ENCODE results near the gene EDEM2.

DNA sequence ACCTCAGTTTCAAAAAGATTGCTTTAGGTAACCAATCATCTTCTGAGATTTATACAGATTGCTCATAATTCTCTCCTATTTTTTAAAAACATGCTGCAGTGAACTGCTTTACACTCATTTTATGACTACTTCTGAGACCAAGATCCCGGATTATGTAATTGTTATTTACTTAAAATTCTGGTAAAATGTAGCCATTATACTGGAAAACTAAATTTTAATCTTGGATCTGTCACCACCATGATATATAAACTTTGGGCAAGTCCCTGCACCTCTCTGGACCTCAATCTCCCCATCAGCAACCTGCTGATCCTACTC is 24.3 kb upstream of the EDEM2 start:
- TF ChIP-seq, protein P1, sequence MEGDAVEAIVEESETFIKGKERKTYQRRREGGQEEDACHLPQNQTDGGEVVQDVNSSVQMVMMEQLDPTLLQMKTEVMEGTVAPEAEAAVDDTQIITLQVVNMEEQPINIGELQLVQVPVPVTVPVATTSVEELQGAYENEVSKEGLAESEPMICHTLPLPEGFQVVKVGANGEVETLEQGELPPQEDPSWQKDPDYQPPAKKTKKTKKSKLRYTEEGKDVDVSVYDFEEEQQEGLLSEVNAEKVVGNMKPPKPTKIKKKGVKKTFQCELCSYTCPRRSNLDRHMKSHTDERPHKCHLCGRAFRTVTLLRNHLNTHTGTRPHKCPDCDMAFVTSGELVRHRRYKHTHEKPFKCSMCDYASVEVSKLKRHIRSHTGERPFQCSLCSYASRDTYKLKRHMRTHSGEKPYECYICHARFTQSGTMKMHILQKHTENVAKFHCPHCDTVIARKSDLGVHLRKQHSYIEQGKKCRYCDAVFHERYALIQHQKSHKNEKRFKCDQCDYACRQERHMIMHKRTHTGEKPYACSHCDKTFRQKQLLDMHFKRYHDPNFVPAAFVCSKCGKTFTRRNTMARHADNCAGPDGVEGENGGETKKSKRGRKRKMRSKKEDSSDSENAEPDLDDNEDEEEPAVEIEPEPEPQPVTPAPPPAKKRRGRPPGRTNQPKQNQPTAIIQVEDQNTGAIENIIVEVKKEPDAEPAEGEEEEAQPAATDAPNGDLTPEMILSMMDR (IDR thresholded peaks at IDR 0.05), result no peak
- TF ChIP-seq POLR2AphosphoS5 (IDR thresholded peaks at IDR 0.05), result no peak
- no peak for TF ChIP-seq POLR2A (IDR thresholded peaks at IDR 0.05; ENCODE audit: low read depth)
- TF ChIP-seq EP300 (IDR thresholded peaks at IDR 0.05), result no peak

All from esophagus muscularis mucosa (tissue), 4 donors.